ENCODE measurements around the gene UNG. TPM values are rescaled to one million over a fixed set of nuclear protein-coding genes. Genes with fewer than 3 reads are reported as not detected.

Gene UNG
- total RNA-seq, 1 donor from 2014 or later = 17.2 TPM

GRCh38 chr12:109153821-109154441, 56.5 kb downstream of the UNG start:
- peak; percentile 62 for ATAC-seq
- DNase-seq (ENCODE audit: low spot score) = peak; percentile 70

- ATAC-seq (peak; percentile 91), DNase-seq (ENCODE audit: low spot score) (peak; percentile 88)
Measured at GRCh38 chr12:109154451-109155438, 57.3 kb downstream of the UNG start.

GRCh38 chr12:109156036-109156435, 58.6 kb downstream of the UNG start:
- DNase-seq (ENCODE audit: low spot score) (no peak), ATAC-seq (no peak)

- ATAC-seq = no peak
- no peak for DNase-seq (ENCODE audit: low spot score)
Measured at GRCh38 chr12:109156586-109156985, 59.2 kb downstream of the UNG start.

GRCh38 chr12:109157986-109158385, 60.6 kb downstream of the UNG start:
- no peak for ATAC-seq
- peak; percentile 43 for DNase-seq (ENCODE audit: low spot score)

GRCh38 chr12:109160433-109160832, 63.0 kb downstream of the UNG start:
- peak; percentile 60 for ATAC-seq
- no peak for DNase-seq (ENCODE audit: low spot score)

Other genes with a start within 250 kb of the UNG start
- 18.9 TPM for gene SSH1, start 240.0 kb upstream of the UNG start, total RNA-seq
- gene DAO, start 217.5 kb upstream of the UNG start, total RNA-seq = 65.3 TPM
- not detected for gene SVOP, start 76.5 kb upstream of the UNG start, total RNA-seq
- gene USP30, start 45.0 kb upstream of the UNG start, total RNA-seq = 12.3 TPM
- gene ALKBH2, start 4.1 kb upstream of the UNG start, total RNA-seq = 11.5 TPM
- gene ACACB, start 19.0 kb downstream of the UNG start, total RNA-seq = 232 TPM
- 0.10 TPM for gene FOXN4, start 211.7 kb downstream of the UNG start, total RNA-seq

Data from left lobe of liver (tissue), 2 donors.